22Rv1 (cell line): ENCODE results near the gene CAMK2B.

ENCODE experiments used
- H3K27ac ChIP-seq: fragments of 450-650 bp; 2 replicates; pipeline ENCODE4 v1.5.1; 2017
- ZFX ChIP-seq: fragments of 450-650 bp; IDR thresholded peaks from 2 replicates; pipeline ENCODE4 v1.6.1; 2017; ENCODE audit warnings: antibody characterized with exemption, borderline replicate concordance
- TF ChIP-seq, protein P1 (sequence below): fragments of 450-650 bp; IDR thresholded peaks from 2 replicates; pipeline ENCODE4 v1.5.1; 2017; ENCODE audit warnings: mild to moderate bottlenecking

The CAMK2B gene

DNA sequence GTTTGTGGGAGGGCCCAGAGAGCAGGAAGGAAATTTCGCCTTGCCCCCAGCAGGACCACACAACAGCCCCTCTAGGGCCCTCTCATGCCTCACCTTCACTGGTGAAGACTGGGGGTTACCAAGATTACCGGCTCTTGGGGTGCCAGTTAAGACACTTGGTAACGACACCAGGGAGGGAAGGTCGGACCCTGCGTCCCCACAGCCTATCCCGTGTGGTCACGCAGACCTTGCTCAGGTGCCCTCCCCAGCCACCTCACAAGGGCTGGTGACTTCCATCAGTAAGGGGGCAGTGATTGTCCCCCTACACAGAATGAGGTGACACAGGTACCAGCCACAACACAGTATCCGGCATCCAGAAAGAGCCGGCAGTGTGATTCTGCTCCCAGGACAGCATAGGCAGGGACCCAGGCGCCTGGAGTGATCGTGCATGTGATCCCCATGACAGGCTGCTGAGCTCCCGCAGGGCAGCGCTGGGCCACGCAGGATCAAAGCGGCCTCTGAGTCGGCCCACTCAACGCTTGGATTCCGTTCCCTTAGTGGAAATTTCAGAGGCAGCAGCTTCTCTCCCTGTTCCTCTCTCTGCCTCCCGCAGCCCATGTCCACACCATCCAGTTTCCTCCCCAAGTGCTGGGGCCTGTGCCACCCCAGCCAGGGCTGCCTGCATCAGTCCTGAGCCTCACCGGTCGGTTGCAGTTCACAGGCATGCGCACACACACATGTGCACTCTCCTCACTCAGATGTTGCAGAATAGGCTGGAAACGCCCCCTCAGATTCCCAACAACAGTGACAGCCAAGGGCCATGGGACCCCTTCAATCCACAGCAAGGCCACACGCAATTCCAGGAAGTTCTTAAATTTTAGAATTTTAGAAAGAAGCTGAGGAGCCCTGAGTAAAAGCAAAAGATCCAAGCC, 35.8 kb downstream of the CAMK2B start:
- TF ChIP-seq, protein P1, sequence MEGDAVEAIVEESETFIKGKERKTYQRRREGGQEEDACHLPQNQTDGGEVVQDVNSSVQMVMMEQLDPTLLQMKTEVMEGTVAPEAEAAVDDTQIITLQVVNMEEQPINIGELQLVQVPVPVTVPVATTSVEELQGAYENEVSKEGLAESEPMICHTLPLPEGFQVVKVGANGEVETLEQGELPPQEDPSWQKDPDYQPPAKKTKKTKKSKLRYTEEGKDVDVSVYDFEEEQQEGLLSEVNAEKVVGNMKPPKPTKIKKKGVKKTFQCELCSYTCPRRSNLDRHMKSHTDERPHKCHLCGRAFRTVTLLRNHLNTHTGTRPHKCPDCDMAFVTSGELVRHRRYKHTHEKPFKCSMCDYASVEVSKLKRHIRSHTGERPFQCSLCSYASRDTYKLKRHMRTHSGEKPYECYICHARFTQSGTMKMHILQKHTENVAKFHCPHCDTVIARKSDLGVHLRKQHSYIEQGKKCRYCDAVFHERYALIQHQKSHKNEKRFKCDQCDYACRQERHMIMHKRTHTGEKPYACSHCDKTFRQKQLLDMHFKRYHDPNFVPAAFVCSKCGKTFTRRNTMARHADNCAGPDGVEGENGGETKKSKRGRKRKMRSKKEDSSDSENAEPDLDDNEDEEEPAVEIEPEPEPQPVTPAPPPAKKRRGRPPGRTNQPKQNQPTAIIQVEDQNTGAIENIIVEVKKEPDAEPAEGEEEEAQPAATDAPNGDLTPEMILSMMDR: no peak
- no peak for TF ChIP-seq ZFX
- no peak overlapping the region for H3K27ac ChIP-seq

DNA sequence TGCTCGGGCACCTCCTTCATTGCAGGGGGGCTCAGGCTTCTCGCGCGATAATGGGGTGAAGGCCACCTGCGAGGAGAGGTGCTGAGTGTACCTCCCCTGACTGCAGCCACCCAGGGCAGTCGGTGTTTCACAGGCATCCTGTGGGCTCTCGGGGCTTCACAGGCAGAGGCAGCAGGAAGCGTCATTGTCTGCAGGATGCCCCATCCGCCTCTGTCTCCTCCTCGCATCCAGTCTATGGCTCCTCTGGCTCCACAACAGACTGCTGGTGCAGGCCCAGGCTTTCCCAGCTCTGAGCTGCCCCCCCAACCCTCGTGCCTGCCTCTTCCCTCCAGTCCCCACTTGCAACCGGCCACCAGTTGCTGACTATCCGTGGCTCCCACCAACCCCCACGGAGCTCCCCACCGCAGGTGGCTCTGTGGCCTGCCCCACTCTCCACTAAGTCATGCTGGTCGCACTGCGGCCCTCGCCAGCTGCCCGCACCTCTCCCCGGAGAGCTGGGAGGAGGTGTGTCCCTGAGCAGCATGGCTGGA, 36.5 kb downstream of the CAMK2B start:
- no peak overlapping the region for H3K27ac ChIP-seq
- TF ChIP-seq ZFX: no peak
- TF ChIP-seq, protein P1: no peak

DNA sequence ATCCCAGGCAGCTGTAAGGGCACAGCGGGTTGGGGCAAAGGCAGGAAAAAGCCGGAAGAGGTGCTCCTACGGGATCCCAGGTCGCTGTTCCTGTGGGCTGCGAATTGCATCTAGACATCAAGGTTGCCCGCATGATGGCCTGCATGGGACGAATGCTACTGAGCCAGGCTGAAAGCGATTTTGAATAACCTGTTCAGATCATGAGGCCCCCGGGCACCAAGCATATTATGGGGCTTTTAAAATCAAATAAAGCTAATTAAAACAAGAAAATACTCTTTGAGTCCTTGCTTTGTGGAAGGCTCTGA, 37.1 kb downstream of the CAMK2B start:
- H3K27ac ChIP-seq: no peak overlapping the region
- TF ChIP-seq, protein P1: no peak
- no peak for TF ChIP-seq ZFX

DNA sequence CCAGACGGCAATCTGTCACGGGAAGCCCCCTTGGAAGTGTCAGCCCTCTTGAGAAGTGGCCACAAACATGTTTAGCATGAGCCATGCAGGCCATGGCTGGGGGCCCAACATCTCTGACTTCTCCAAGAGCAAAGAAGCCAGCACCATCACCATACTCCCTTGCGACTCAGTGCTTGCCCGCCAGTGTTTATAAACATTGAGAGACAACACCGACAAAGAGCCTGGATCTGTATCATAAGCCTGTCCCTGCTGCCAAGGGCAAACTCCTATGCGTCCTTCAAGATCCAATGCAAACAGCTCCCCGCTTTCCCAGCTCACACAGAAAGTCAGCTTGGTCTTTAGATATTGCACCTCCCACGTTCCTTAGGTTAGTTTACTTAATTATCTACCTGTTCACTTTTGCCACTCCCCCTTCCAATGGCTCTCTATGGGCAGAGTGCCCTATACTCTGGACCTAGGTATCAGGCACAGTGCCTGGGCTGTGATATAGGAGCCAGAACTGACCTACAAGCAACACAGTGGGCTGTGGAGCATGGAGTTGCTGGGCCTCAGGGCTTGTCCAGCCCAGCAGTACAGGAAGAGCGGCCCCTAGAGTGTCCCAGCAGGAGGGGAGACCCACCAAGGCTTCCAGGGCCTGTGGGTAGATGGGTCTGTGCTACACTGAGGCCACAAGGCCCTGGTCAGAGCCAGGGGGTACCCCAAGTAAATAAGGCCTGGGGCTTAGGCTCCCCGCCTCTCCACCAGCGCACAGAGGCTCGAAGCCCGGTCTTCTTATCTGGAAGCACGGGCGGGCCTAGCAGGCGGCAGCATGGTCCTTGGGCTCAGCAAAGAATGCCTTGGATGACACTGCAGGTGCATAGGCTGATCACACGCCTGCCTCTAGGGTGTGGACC, 37.7 kb downstream of the CAMK2B start:
- H3K27ac ChIP-seq: no peak overlapping the region
- TF ChIP-seq, protein P1: no peak

DNA sequence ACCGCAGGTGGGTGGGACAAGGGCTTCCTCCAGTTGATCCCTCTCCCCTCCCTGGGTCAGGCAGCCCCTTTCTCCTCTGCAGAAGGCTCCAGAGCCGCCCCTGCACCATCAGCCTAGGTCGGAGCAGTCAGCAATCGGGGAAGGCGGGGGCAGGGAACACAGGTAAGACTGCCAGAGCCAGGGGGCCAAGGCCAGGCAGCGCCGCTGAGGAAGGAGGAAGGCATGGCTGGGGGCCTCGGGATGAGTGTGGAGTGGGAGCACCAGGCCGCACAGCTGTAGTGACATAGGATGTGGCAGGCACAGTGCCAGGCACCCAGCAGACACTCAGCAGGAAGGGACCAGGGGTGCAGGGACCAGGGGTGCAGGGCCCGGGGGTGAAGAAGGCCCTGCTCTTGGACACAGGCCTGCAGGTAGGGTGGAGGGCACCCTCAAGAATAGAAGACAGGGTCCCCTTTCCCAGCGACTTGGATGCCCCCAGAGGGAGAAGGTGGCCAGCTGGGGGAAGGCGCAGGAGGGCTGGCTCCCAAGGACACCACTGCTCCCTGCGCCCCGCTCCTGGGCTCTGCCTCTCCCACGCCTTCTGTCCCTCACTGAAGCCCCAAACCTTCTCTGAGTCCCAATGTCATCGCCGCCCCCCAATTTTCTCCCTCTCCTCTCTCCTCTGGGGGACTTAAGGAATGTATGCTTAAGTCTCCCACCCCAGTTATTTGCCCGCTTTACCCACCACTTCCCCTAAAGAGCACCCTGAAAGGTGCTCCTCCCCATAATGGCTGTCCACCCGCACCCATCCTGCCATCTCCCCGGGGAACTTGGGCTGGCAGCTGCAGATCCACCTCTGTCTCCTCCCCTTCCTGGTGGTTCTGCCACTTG, 38.5 kb downstream of the CAMK2B start:
- TF ChIP-seq ZFX: no peak
- TF ChIP-seq, protein P1: no peak
- H3K27ac ChIP-seq: no peak overlapping the region

DNA sequence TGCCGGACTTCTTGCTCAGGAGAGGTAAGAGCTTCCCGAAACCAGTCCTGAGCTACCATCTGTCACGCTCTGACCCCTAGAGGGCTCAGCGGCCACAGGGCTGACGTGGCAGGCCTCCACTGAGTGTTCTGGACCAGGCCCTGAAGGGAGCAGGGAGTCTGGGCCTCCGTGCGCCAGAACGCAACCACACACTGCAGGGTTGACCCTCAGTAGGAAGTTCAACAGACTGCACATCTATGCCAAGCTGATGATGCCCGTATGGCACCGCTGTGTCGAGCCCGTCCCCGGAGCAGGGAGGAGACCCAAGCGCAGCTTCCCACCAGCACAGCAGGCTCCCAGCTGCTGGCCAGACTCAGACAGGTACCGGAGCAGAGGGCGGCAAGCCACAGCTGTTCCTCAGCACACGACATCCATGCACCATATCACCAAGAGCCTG, 39.2 kb downstream of the CAMK2B start:
- H3K27ac ChIP-seq: no peak overlapping the region
- TF ChIP-seq ZFX: no peak
- TF ChIP-seq, protein P1: peak; percentile 13; the same call in 1 of the 2 replicates
